HepG2 (cell line): Measurements from ENCODE around the gene ARL11. TPM values are rescaled to one million over a fixed set of nuclear protein-coding genes. Genes with fewer than 3 reads are reported as not detected.

ENCODE experiments used
- GLMP ChIP-seq: sonication (generic); formaldehyde crosslinking; IDR thresholded peaks from 2 replicates; pipeline ENCODE4 v1.9.0; 2021; ENCODE audit warnings: missing genetic modification reagents, mild to moderate bottlenecking, borderline replicate concordance
- HNRNPK ChIP-seq: fragments of 200-400 bp; formaldehyde crosslinking; IDR thresholded peaks from 2 replicates; pipeline ENCODE4 v1.6.1; 2018; ENCODE audit warnings: low read length, low read depth, moderate library complexity, mild to moderate bottlenecking; ENCODE audit not compliant: poor library complexity, severe bottlenecking
- KIAA2018 ChIP-seq: sonication (generic); formaldehyde crosslinking; IDR thresholded peaks from 2 replicates; pipeline ENCODE4 v1.5.0; 2020; ENCODE audit warnings: mild to moderate bottlenecking, missing genetic modification reagents, borderline replicate concordance
- KLF13 ChIP-seq: sonication (generic); formaldehyde crosslinking; IDR thresholded peaks from 2 replicates; pipeline ENCODE4 v1.4.0; 2020; ENCODE audit warnings: mild to moderate bottlenecking, missing genetic modification reagents
- NCOA1 ChIP-seq: sonication (generic); formaldehyde crosslinking; IDR thresholded peaks from 2 replicates; pipeline ENCODE4 v1.9.0; 2021; ENCODE audit warnings: missing genetic modification reagents
- TCF7 ChIP-seq: sonication (generic); IDR thresholded peaks from 2 replicates; pipeline ENCODE4 v1.6.1; 2016; ENCODE audit warnings: antibody characterized with exemption, low read depth
- ZBTB2 ChIP-seq: sonication (generic); formaldehyde crosslinking; IDR thresholded peaks from 2 replicates; pipeline ENCODE4 v1.8.0; 2022; ENCODE audit warnings: low read depth, missing genetic modification reagents
- ZNF3 ChIP-seq: IDR thresholded peaks from 2 replicates; pipeline ENCODE4 v1.7.0; 2017; ENCODE audit warnings: inconsistent platforms
- ZNF34 ChIP-seq: sonication (generic); formaldehyde crosslinking; IDR thresholded peaks from 2 replicates; pipeline ENCODE4 v1.4.0; 2020; ENCODE audit warnings: mild to moderate bottlenecking, missing genetic modification reagents, borderline replicate concordance
- ZNF652 ChIP-seq: IDR thresholded peaks from 2 replicates; pipeline ENCODE4 v1.6.1; 2016; ENCODE audit warnings: low read depth, borderline replicate concordance
- polyA plus RNA-seq, 8 experiments: library from polyadenylated mRNA; depleted of rRNA in 3 of 8; stranded (reverse) in 7 of 8; unstranded in 1 of 8; fragments of >200 nt; fragmentation: Illumina TruSeq in 4 of 8; extraction: Trizol in 4 of 8; gene quantifications; 2 replicates each; pipeline versions ENCODE4 v1.2.1 to v1.2.3, GENCODE V29; 2011 to 2016; ENCODE audit warnings: low read depth in 4 of 8, missing spikeins in 1 of 8, mixed read lengths in 1 of 8; ENCODE audit not compliant: insufficient read depth in 1 of 8
- total RNA-seq, 5 experiments: library from RNA; depleted of rRNA; stranded (reverse); fragments of >200 nt; fragmentation: Illumina TruSeq; extraction: Trizol; gene quantifications; 2 replicates each; pipeline ENCODE4 v1.2.3, GENCODE V29; 2016; ENCODE audit warnings: low read depth in 1 of 5
- TF ChIP-seq, protein P1 (sequence below): sonication (generic); formaldehyde crosslinking; IDR thresholded peaks from 2 replicates; pipeline ENCODE4 v1.8.1; 2023; ENCODE audit warnings: mild to moderate bottlenecking, moderate library complexity, missing genetic modification reagents
- TF ChIP-seq, protein P2 (sequence below): IDR thresholded peaks from 2 replicates; pipeline ENCODE4 v1.6.1; 2016; ENCODE audit warnings: mild to moderate bottlenecking

ARL11 gene
- total and polyA plus RNA-seq, 2 of the 13 experiments (the other 11 are each of a cell fraction or from before 2014, with no cell fraction given), result 0.04 to 0.22 TPM

- TF ChIP-seq, protein P1, sequence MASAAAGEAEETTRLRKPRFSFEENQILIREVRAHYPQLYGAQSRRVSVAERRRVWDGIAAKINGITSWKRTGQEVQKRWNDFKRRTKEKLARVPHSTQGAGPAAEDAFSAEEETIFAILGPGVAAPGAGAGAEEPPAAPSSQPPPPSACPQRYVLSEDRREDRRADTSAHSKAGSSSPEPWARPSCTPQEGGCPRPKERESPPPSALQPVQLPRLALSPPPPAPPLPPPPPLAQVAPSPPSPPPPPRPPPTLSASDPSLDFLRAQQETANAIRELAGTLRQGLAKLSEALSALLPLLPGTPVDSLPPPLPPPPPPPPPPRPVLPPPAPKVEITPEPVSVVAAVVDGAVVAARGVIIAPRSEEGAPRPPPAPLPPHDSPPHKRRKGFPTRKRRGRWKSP (CRISPR knock-in tag), result no peak
- TF ChIP-seq KLF13 (CRISPR knock-in tag) (no peak), ZNF3 (CRISPR knock-in tag) (no peak), GLMP (CRISPR knock-in tag) (no peak), ZNF652 (no peak), KIAA2018 (CRISPR knock-in tag) (no peak), ZNF34 (no peak), HNRNPK (no peak), ZBTB2 (no peak), NCOA1 (CRISPR knock-in tag) (no peak), TCF7 (no peak)
- TF ChIP-seq, protein P2, sequence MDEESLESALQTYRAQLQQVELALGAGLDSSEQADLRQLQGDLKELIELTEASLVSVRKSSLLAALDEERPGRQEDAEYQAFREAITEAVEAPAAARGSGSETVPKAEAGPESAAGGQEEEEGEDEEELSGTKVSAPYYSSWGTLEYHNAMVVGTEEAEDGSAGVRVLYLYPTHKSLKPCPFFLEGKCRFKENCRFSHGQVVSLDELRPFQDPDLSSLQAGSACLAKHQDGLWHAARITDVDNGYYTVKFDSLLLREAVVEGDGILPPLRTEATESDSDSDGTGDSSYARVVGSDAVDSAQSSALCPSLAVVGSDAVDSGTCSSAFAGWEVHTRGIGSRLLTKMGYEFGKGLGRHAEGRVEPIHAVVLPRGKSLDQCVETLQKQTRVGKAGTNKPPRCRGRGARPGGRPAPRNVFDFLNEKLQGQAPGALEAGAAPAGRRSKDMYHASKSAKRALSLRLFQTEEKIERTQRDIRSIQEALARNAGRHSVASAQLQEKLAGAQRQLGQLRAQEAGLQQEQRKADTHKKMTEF, result peak; percentile 43; the same call in 1 of the 2 replicates
These were observed 2.8 kb upstream of the ARL11 start (continued) for GRCh38 chr13:49625392-49626079.
